Left ventricle myocardium inferior (tissue), 1 donor: ENCODE results near the gene NSD2. TPM values are rescaled to one million over a fixed set of nuclear protein-coding genes. Genes with fewer than 3 reads are reported as not detected.

ENCODE experiments used
- DNase-seq: peaks from one replicate; pipeline ENCODE4 v3.0.0-alpha.2; 2020
- H3K27ac ChIP-seq: fragments of 200-600 bp; replicated peaks from 2 replicates; pipeline ENCODE4 v1.8.0; 2021
- H3K27me3 ChIP-seq: fragments of 200-600 bp; 2 replicates; pipeline ENCODE4 v1.8.0; 2021; ENCODE audit warnings: low read depth
- H3K36me3 ChIP-seq: fragments of 200-600 bp; 2 replicates; pipeline ENCODE4 v1.8.0; 2021
- H3K4me1 ChIP-seq: fragments of 200-600 bp; 2 replicates; pipeline ENCODE4 v1.8.0; 2021
- H3K4me3 ChIP-seq: fragments of 200-600 bp; 2 replicates; pipeline ENCODE4 v1.8.0; 2021; ENCODE audit warnings: mild to moderate bottlenecking, moderate library complexity
- H3K9me3 ChIP-seq: fragments of 200-600 bp; replicated peaks from 2 replicates; pipeline ENCODE4 v1.8.0; 2021
- CTCF ChIP-seq: fragments of 200-600 bp; IDR thresholded peaks from 2 replicates; pipeline ENCODE4 v1.8.0; 2021; ENCODE audit warnings: antibody characterized with exemption, mild to moderate bottlenecking, borderline replicate concordance
- intact Hi-C: fragments of 100-400 bp; cut with micrococcal nuclease; formaldehyde crosslinking; loops from one replicate; pipeline ENCODE4 v1.11.0; 2022
- total RNA-seq: library from RNA; stranded (reverse); fragmentation: NEBNext Ultra II Directional; extraction: Animal tissue kit (Norgen Biotek cat#: 25700); gene quantifications from one replicate; pipeline ENCODE4 v1.2.1, GENCODE V29; 2021
- donor health status: DM: no; HTN: yes; CAD: no; lungs with severe emphysema.

Gene NSD2
- total RNA-seq, 1 donor from 2014 or later, result 42.5 TPM

- intact Hi-C loops, result no loop called here
- no peak overlapping the region for H3K4me3 ChIP-seq
- no peaks in the 10 kb centered on the region for H3K9me3 ChIP-seq
- TF ChIP-seq CTCF, result no peak
- H3K27me3 ChIP-seq, result no peaks in the 10 kb centered on the region
- no peak for DNase-seq
- no peak overlapping the region for H3K27ac ChIP-seq
- H3K4me1 ChIP-seq, result peaks cover 13% of the 10 kb centered on the region
- H3K36me3 ChIP-seq, result peaks cover 64% of the 10 kb centered on the region
Observed at GRCh38 chr4:1989533-1990347, 118.5 kb downstream of the NSD2 start.

GRCh38 chr4:1990348-1990645, 119.1 kb downstream of the NSD2 start:
- TF ChIP-seq CTCF, result no peak
- H3K4me3 ChIP-seq, result no peak overlapping the region
- peaks cover 59% of the 10 kb centered on the region for H3K36me3 ChIP-seq
- H3K4me1 ChIP-seq, result peaks cover 11% of the 10 kb centered on the region
- no peak overlapping the region for H3K27ac ChIP-seq
- no peaks in the 10 kb centered on the region for H3K27me3 ChIP-seq
- intact Hi-C loops, result no loop called here
- DNase-seq, result no peak
- H3K9me3 ChIP-seq, result no peaks in the 10 kb centered on the region

GRCh38 chr4:1990676-1991075, 119.5 kb downstream of the NSD2 start:
- peaks cover 11% of the 10 kb centered on the region for H3K4me1 ChIP-seq
- TF ChIP-seq CTCF, result no peak
- H3K9me3 ChIP-seq, result no peaks in the 10 kb centered on the region
- H3K27ac ChIP-seq, result no peak overlapping the region
- no peak for DNase-seq
- H3K36me3 ChIP-seq, result peaks cover 55% of the 10 kb centered on the region
- intact Hi-C loops, result no loop called here
- H3K27me3 ChIP-seq, result no peaks in the 10 kb centered on the region
- no peak overlapping the region for H3K4me3 ChIP-seq

- H3K27ac ChIP-seq, result no peak overlapping the region
- no peaks in the 10 kb centered on the region for H3K27me3 ChIP-seq
- TF ChIP-seq CTCF, result no peak
- no peak overlapping the region for H3K4me3 ChIP-seq
- peaks cover 51% of the 10 kb centered on the region for H3K36me3 ChIP-seq
- H3K9me3 ChIP-seq, result no peaks in the 10 kb centered on the region
- intact Hi-C loops, result no loop called here
- peaks cover 11% of the 10 kb centered on the region for H3K4me1 ChIP-seq
- no peak for DNase-seq
Observed at GRCh38 chr4:1991087-1991486, 119.9 kb downstream of the NSD2 start.

- H3K4me3 ChIP-seq, result no peak overlapping the region
- no peak for TF ChIP-seq CTCF
- peaks cover 5% of the 10 kb centered on the region for H3K9me3 ChIP-seq
- no peak for DNase-seq
- H3K27me3 ChIP-seq, result no peaks in the 10 kb centered on the region
- no peak overlapping the region for H3K27ac ChIP-seq
- H3K36me3 ChIP-seq, result peaks cover 43% of the 10 kb centered on the region
- H3K4me1 ChIP-seq, result peaks cover 11% of the 10 kb centered on the region
- intact Hi-C loops, result no loop called here
Observed at GRCh38 chr4:1991596-1992434, 120.6 kb downstream of the NSD2 start.
